CD14-positive monocyte (primary cell): ENCODE measurements around the gene CUL7. TPM values are rescaled to one million over a fixed set of nuclear protein-coding genes. Genes with fewer than 3 reads are reported as not detected.

Experiments
- DNase-seq, 3 donors: peaks; one replicate each; pipeline ENCODE4 v3.0.0-alpha.2; 2011 to 2022
- H2AFZ ChIP-seq: 2 replicates; pipeline ENCODE4 v1.6.0; 2012; ENCODE audit warnings: mild to moderate bottlenecking, low read depth, low read length, inconsistent platforms; ENCODE audit not compliant: insufficient read depth, poor library complexity, severe bottlenecking
- H3K27ac ChIP-seq, 2 donors: 1 replicate in 1 of 2; 2 replicates in 1 of 2; pipeline ENCODE4 v1.5.1; 2012 to 2013; ENCODE audit warnings: low read length in 2 of 2, control low read depth in 1 of 2, inconsistent platforms in 1 of 2, low read depth in 1 of 2, mild to moderate bottlenecking in 1 of 2
- H3K27me3 ChIP-seq, 2 donors: one replicate each; pipeline versions ENCODE4 v1.6.0 to v1.6.1; 2011 to 2013; ENCODE audit warnings: low read length in 2 of 2; ENCODE audit not compliant: control insufficient read depth in 2 of 2, insufficient read depth in 2 of 2
- H3K36me3 ChIP-seq, 2 donors: replicated peaks in 1 of 2; 1 replicate in 1 of 2; 2 replicates in 1 of 2; pipeline versions ENCODE4 v1.5.1 to v1.6.1; 2012 to 2013; ENCODE audit warnings: low read length in 2 of 2, control low read depth in 1 of 2, inconsistent platforms in 1 of 2, mild to moderate bottlenecking in 1 of 2; ENCODE audit not compliant: insufficient read depth in 2 of 2, control insufficient read depth in 1 of 2
- H3K4me1 ChIP-seq, 2 donors: 1 replicate in 1 of 2; 2 replicates in 1 of 2; pipeline versions ENCODE4 v1.5.1 to v1.6.1; 2012 to 2013; ENCODE audit warnings: low read length in 2 of 2, control low read depth in 1 of 2, inconsistent platforms in 1 of 2, mild to moderate bottlenecking in 1 of 2, moderate library complexity in 1 of 2; ENCODE audit not compliant: insufficient read depth in 2 of 2, control insufficient read depth in 1 of 2
- H3K4me2 ChIP-seq: replicated peaks from 2 replicates; pipeline ENCODE3; 2012; ENCODE audit warnings: low read length, moderate library complexity, mild to moderate bottlenecking; ENCODE audit not compliant: poor library complexity, severe bottlenecking; ENCODE audit errors: extremely low read depth
- H3K4me3 ChIP-seq, 3 experiments: fragments of 200-600 bp in 1 of 3; sonication (generic) in 1 of 3; replicated peaks in 1 of 3; 1 replicate in 2 of 3; 2 replicates in 1 of 3; pipeline ENCODE4 v1.5.1; 2011 to 2013; ENCODE audit warnings: low read length in 3 of 3, mild to moderate bottlenecking in 3 of 3, control low read depth in 2 of 3, low read depth in 2 of 3, inconsistent platforms in 1 of 3, moderate library complexity in 1 of 3
- H3K79me2 ChIP-seq: 2 replicates; pipeline ENCODE4 v1.6.0; 2012; ENCODE audit warnings: mild to moderate bottlenecking, control low read depth, inconsistent platforms, low read length, moderate library complexity; ENCODE audit not compliant: insufficient read depth
- H3K9ac ChIP-seq: 2 replicates; pipeline ENCODE4 v1.6.0; 2017; ENCODE audit warnings: low read length, mild to moderate bottlenecking; ENCODE audit not compliant: insufficient read depth, poor library complexity, severe bottlenecking
- H3K9me3 ChIP-seq, 2 donors: replicated peaks in 1 of 2; 1 replicate in 1 of 2; 2 replicates in 1 of 2; pipeline versions ENCODE4 v1.5.1 to v1.6.1; 2012 to 2013; ENCODE audit warnings: low read length in 2 of 2, control low read depth in 1 of 2; ENCODE audit not compliant: control insufficient read depth in 1 of 2, insufficient read depth in 1 of 2
- H4K20me1 ChIP-seq: 2 replicates; pipeline ENCODE4 v1.6.0; 2012; ENCODE audit warnings: mild to moderate bottlenecking, low read length, control low read depth, moderate library complexity; ENCODE audit not compliant: insufficient read depth
- H3K27ac Mint-ChIP-seq, 7 donors: one replicate each; pipeline ENCODE4 v1.8.0; 2020; ENCODE audit warnings: mild to moderate bottlenecking in 7 of 7, mixed read lengths in 7 of 7, moderate library complexity in 6 of 7, inconsistent platforms in 2 of 7
- H3K27me3 Mint-ChIP-seq, 3 donors: one replicate each; pipeline ENCODE4 v1.8.0; 2021 to 2022; ENCODE audit warnings: low read depth in 3 of 3, mild to moderate bottlenecking in 3 of 3, mixed read lengths in 3 of 3, moderate library complexity in 3 of 3, inconsistent platforms in 1 of 3
- H3K36me3 Mint-ChIP-seq, 2 donors: one replicate each; pipeline ENCODE4 v1.8.0; 2020; ENCODE audit warnings: mixed read lengths in 2 of 2, inconsistent platforms in 1 of 2, mild to moderate bottlenecking in 1 of 2
- H3K4me1 Mint-ChIP-seq: one replicate; pipeline ENCODE4 v1.8.0; 2020; ENCODE audit warnings: mild to moderate bottlenecking, mixed read lengths
- H3K4me3 Mint-ChIP-seq, 2 donors: one replicate each; pipeline ENCODE4 v1.8.0; 2020; ENCODE audit warnings: mild to moderate bottlenecking in 2 of 2, mixed read lengths in 2 of 2, moderate library complexity in 1 of 2
- H3K9me3 Mint-ChIP-seq, 7 donors: one replicate each; pipeline ENCODE4 v1.8.0; 2020 to 2022; ENCODE audit warnings: mixed read lengths in 7 of 7, mild to moderate bottlenecking in 6 of 7, moderate library complexity in 6 of 7, inconsistent platforms in 2 of 7
- CTCF ChIP-seq: fragments of 200-600 bp; IDR thresholded peaks from one replicate; pipeline ENCODE4 v1.8.0; 2022; ENCODE audit warnings: antibody characterized with exemption, mild to moderate bottlenecking
- WGBS: methylation state at CpG from one replicate; pipeline ENCODE4 v1.1.5; 2013; ENCODE audit warnings: missing lambda C conversion rate; ENCODE audit not compliant: insufficient coverage; 5-methylcytosine and 5-hydroxymethylcytosine counted together
- intact Hi-C, 2 donors: fragments of 100-400 bp; cut with micrococcal nuclease; formaldehyde crosslinking; loops; one replicate each; pipeline versions ENCODE4 v1.15.0 to v1.15.1; 2023
- polyA plus RNA-seq, 3 donors: library from polyadenylated mRNA; depleted of rRNA in 1 of 3; unstranded in 2 of 3; stranded (reverse) in 1 of 3; fragments of 300-500 nt in 2 of 3; fragments of >200 nt in 1 of 3; fragmentation: Illumina TruSeq in 2 of 3; gene quantifications; 1 replicate in 2 of 3; 2 replicates in 1 of 3; pipeline ENCODE4 v1.2.3, GENCODE V29; 2012 to 2021

Gene CUL7
- polyA plus RNA-seq, 3 donors: 1.2 to 11.6 (median 2.4) TPM

GRCh38 chr6:43059168-43060033 lies 5.8 kb upstream of the CUL7 start, which contains the start of the genes KLC4 and MRPL2:
Gene KLC4, plus strand, starts transcription at chr6:43059631. Its CDS starts 1,705 bp downstream, at chr6:43061336.
Gene MRPL2, minus strand, starts transcription at chr6:43059434. Its CDS starts 53 bp downstream, at chr6:43059381.
- no peaks in the 10 kb centered on the region for H3K27me3 ChIP-seq
- H2AFZ ChIP-seq: peak within 1 kb of the TSS; percentile 99
- Mint-ChIP-seq H3K4me3 (peak within 1 kb of the TSS; percentile 85 to 96), H3K36me3 (peaks cover 19 to 25% of the 10 kb centered on the region in 2 donors), H3K27me3 (peaks cover 0 to 2% (median 0%) of the 10 kb centered on the region in 3 donors), H3K9me3 (no peaks in the 10 kb centered on the region), H3K4me1 (peaks cover 25% of the 10 kb centered on the region), H3K27ac (peak within 1 kb of the TSS; percentile 90 to 100 (median 99))
- WGBS: under 1% methylated on average over 58 of the region's 64 CpGs
- peaks cover 17% of the 10 kb centered on the region for H3K79me2 ChIP-seq
- H3K4me2 ChIP-seq: peak within 1 kb of the TSS; percentile 99
- no peak for TF ChIP-seq CTCF
- no peaks in the 10 kb centered on the region for H4K20me1 ChIP-seq
- H3K9ac ChIP-seq: peak within 1 kb of the TSS; percentile 90
- peaks cover 14 to 23% of the 10 kb centered on the region in 2 donors for H3K4me1 ChIP-seq
- DNase-seq: peak; percentile 98 to 99 (median 98)
- H3K27ac ChIP-seq: peak within 1 kb of the TSS; percentile 64 to 99
- H3K4me3 ChIP-seq: peak within 1 kb of the TSS; percentile 69 to 99 (median 98)
- no peaks in the 10 kb centered on the region for H3K9me3 ChIP-seq
- intact Hi-C loops: loop anchor here (2.0 to 10.0 kb wide), 3 partner anchors 45 to 115 kb away; partner anchors contain the start of genes KLHDC3 (in 2 of the 2) and SRF (in 1 of the 2)
- H3K36me3 ChIP-seq: peaks cover 4 to 17% of the 10 kb centered on the region in 2 donors

GRCh38 chr6:43058531-43058930 lies 4.9 kb upstream of the CUL7 start:
- Mint-ChIP-seq H3K4me1 (peaks cover 31% of the 10 kb centered on the region), H3K27me3 (peaks cover 0 to 2% (median 0%) of the 10 kb centered on the region in 3 donors), H3K9me3 (no peaks in the 10 kb centered on the region), H3K36me3 (peaks cover 19 to 25% of the 10 kb centered on the region in 2 donors), H3K4me3 (peak overlapping the region; percentile 85 to 96), H3K27ac (peak overlapping the region; percentile 90 to 100 (median 99))
- peak overlapping the region; percentile 99 for H3K4me2 ChIP-seq
- intact Hi-C loops: loop anchor here (2.0 to 10.0 kb wide), 3 partner anchors 44 to 116 kb away; partner anchors contain the start of genes KLHDC3 (in 2 of the 2) and SRF (in 1 of the 2)
- peaks cover 4 to 17% of the 10 kb centered on the region in 2 donors for H3K36me3 ChIP-seq
- peak overlapping the region; percentile 99 for H2AFZ ChIP-seq
- no peaks in the 10 kb centered on the region for H4K20me1 ChIP-seq
- peak in 2 of 3 donors; percentile 27 to 37 for DNase-seq
- WGBS: no CpG with 5 or more reads among the region's 1 CpG
- H3K27ac ChIP-seq: peak overlapping the region in 1 of 2 donors; percentile 99
- H3K4me3 ChIP-seq: peak overlapping the region; percentile 69 to 99 (median 98)
- peaks cover 17 to 31% of the 10 kb centered on the region in 2 donors for H3K4me1 ChIP-seq
- no peaks in the 10 kb centered on the region for H3K9me3 ChIP-seq
- no peaks in the 10 kb centered on the region for H3K27me3 ChIP-seq
- H3K79me2 ChIP-seq: peaks cover 17% of the 10 kb centered on the region
- no peak for TF ChIP-seq CTCF
- H3K9ac ChIP-seq: peak overlapping the region; percentile 90
